ENCODE results near the gene DBH. TPM values are rescaled to one million over a fixed set of nuclear protein-coding genes. Genes with fewer than 3 reads are reported as not detected.

DBH gene
- total RNA-seq, 2 donors from 2014 or later = not detected

- no peak for DNase-seq
- H3K4me1 ChIP-seq = no peaks in the 10 kb centered on the region
- TF ChIP-seq CTCF (IDR thresholded peaks at IDR 0.05) = no peak
- 69 to 89% methylated on average over 3 to 4 of the region's 4 CpGs for WGBS, 2 donors
- no peak overlapping the region for H3K4me3 ChIP-seq
- H3K27ac ChIP-seq = no peak overlapping the region
- no peaks in the 10 kb centered on the region for H3K9me3 ChIP-seq
- H3K27me3 ChIP-seq = no peaks in the 10 kb centered on the region
- H3K36me3 ChIP-seq (replicated peaks in 1 of 2; ENCODE audit: insufficient read depth in 1 of 2, low read depth in 2 of 2) = peaks cover 0 to 9% of the 10 kb centered on the region in 2 donors
- no peak for ATAC-seq
- intact Hi-C loops (cut with DNase I) = no loop called here
Measured at GRCh38 chr9:133691191-133691590, 55.0 kb downstream of the DBH start.

GRCh38 chr9:133691626-133692363, 55.6 kb downstream of the DBH start:
- Histone ChIP-seq H3K9me3 (no peaks in the 10 kb centered on the region), H3K27ac (no peak overlapping the region), H3K4me3 (no peak overlapping the region), H3K27me3 (no peaks in the 10 kb centered on the region), H3K36me3 (replicated peaks in 1 of 2; ENCODE audit: insufficient read depth in 1 of 2, low read depth in 2 of 2) (peaks cover 0 to 9% of the 10 kb centered on the region in 2 donors), H3K4me1 (no peaks in the 10 kb centered on the region)
- DNase-seq = no peak
- TF ChIP-seq CTCF (IDR thresholded peaks at IDR 0.05) (no peak), POLR2A (IDR thresholded peaks at IDR 0.05) (no peak)
- no peak for ATAC-seq
- intact Hi-C loops (cut with DNase I) = no loop called here
- 86 to 87% methylated on average over 18 to 19 of the region's 19 CpGs for WGBS, 2 donors

- no peak for DNase-seq
Measured at GRCh38 chr9:133692364-133692985, 56.3 kb downstream of the DBH start.

GRCh38 chr9:133693116-133693515, 57.0 kb downstream of the DBH start:
- intact Hi-C loops (cut with DNase I) = no loop called here
- DNase-seq (no peak), ATAC-seq (no peak)
- no peaks in the 10 kb centered on the region for H3K9me3 ChIP-seq
- no peak for TF ChIP-seq POLR2A (IDR thresholded peaks at IDR 0.05)
- TF ChIP-seq CTCF (IDR thresholded peaks at IDR 0.05) = no peak
- H3K36me3 ChIP-seq (replicated peaks in 1 of 2; ENCODE audit: insufficient read depth in 1 of 2, low read depth in 2 of 2) = peaks cover 0 to 9% of the 10 kb centered on the region in 2 donors
- WGBS, 2 donors = 84 to 88% methylated on average over 9 to 10 of the region's 10 CpGs
- no peak overlapping the region for H3K4me3 ChIP-seq
- H3K27ac ChIP-seq = no peak overlapping the region
- H3K27me3 ChIP-seq = no peaks in the 10 kb centered on the region
- no peaks in the 10 kb centered on the region for H3K4me1 ChIP-seq

More at GRCh38 chr9:133692364-133692985, 56.3 kb downstream of the DBH start:
- Histone ChIP-seq H3K9me3 (no peaks in the 10 kb centered on the region), H3K27me3 (no peaks in the 10 kb centered on the region), H3K4me3 (no peak overlapping the region), H3K27ac (no peak overlapping the region), H3K36me3 (replicated peaks in 1 of 2; ENCODE audit: insufficient read depth in 1 of 2, low read depth in 2 of 2) (peaks cover 0 to 9% of the 10 kb centered on the region in 2 donors), H3K4me1 (no peaks in the 10 kb centered on the region)
- ATAC-seq = no peak
- WGBS, 2 donors = 93 to 94% methylated on average over 23 to 25 of the region's 25 CpGs
- TF ChIP-seq POLR2A (IDR thresholded peaks at IDR 0.05) = no peak
- TF ChIP-seq CTCF (IDR thresholded peaks at IDR 0.05) = no peak
- intact Hi-C loops (cut with DNase I) = no loop called here

Data from body of pancreas (tissue), 4 donors.